COR-L47 (cell line): ENCODE data around the gene SALL3.
"Not testable (repeated sequence)": the region's sequence is repeated elsewhere in the genome, so short reads cannot be mapped to it uniquely, and the experiment has no call there.

Experiments
- DNase-seq: peaks from one replicate; lab custom pipeline; 2025; lab: John Stamatoyannopoulos, UW

SALL3 gene

DNA sequence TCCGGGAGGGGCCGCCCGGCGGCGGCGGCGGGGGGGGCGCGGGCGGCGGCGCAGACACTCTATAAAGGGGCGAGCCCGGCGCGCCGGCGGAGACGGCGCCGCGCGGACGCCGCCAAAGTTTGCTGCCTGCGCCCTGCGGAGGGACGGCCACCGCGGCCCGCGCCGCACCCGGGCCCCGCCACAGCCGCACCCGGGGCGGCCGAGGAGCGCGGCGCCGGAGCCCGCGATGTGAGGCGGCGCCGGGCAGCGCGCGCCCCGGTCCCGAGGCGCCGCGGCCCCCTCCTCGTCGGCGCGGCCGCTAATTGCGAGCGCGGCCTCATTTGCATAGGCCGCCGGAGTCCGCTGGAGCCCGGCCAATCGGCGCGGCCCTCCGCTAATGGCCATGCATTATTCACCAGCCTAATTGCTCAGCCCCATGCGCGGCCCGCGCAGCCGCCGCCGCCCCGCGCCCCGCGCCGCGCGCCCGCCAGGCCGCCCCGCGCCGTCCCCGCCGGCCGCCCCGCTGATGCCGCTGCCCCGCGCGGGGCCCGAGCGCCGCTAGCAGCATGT is at the start of gene SALL3:
TSS of gene SALL3 (plus strand) at position 89 of the 549 bp plus-strand sequence. CDS start at position 546, 457 bp downstream.
- DNase-seq: peak; percentile 81

GRCh38 chr18:78932281-78932680 is 47.3 kb upstream of the SALL3 start:
- no peak for DNase-seq

- DNase-seq: no peak
Observed at GRCh38 chr18:78934003-78934402, 45.6 kb upstream of the SALL3 start.

DNA sequence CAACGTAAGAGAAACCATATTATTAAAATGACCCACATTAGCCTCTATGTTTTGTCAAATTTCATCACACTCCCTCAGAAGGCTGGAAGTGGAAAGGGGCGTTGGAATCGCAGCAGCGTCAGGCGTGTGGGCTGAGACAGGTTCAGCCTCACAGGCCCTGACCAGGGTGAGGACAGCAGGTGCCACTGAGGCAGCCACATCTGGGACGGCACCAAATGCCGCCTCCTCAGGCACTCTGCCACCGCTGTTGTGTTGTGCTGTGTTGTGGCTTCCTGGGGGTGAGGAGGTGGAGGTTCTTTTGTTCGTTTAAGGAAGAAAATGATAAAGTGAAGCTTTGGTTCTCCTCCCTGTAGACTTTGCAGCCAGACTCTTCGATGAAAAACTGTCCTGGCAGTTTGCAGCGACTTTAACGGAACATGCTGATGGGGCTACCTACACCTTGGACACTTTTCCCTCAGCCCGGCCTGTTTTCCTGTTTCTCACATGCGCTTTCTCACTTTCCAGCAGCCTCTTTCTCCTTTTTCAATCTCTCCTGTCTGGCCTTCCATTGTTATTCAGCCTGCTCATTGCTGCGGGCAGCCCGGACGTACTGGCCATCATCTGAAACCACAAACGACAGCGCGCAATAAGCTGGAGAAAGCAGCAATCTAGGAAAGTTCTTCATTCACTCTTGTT is 44.9 kb upstream of the SALL3 start:
- DNase-seq: no peak

DNA sequence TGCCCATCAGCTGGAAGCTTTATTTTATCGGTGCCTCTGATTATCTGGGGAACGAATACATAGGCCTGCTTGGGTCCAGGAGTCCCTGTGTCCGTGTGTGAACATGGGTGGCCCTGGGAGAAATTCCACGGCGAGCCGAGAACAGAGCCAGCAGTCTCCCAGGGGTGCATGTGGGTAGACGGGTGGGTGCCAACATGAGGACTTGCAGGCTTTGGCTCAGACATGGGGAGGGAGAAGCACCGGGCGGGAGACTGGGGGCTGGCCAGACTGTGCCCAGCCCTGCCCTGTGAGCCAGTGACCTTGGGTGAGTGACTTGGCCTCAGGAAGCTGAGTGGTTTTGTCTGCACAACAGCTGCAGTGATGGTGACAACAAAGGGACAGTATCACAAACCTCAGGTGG is 44.2 kb upstream of the SALL3 start:
- no peak for DNase-seq

DNA sequence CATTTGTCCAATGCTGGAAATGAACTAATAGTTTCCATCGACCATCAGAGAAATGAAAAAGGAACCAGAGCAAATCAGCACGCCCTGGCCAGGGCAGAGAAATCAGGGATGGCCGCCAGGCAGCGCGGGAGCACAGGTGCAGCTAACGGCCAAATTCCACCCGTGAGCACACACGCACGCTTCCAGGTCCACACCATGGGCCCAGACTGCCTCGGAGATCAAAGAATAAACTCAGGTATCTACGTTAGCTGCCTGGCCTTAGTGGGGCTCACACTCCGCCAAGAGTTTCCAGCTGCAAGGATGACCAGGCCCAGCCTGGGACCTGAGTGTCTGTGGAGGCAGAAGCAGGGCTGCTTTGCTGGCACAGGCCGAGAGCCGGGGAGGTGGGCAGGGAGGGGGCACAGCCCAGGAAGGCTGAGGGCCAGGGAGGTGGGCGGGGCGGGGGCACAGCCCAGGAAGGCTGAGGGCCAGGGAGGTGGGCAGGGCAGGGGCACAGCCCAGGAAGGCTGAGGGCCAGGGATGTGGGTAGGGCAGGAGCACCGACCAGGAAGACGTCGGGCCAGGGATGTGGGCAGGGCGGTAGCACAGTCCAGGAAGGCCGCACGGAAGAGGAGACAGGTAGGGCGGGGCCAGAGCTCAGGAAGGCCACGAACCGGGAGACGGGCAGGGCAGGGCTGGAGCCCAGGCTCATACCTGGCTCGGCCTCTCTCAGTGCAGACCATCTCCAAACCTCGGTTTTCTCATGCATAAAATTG is 43.2 kb upstream of the SALL3 start:
- no peak for DNase-seq

DNA sequence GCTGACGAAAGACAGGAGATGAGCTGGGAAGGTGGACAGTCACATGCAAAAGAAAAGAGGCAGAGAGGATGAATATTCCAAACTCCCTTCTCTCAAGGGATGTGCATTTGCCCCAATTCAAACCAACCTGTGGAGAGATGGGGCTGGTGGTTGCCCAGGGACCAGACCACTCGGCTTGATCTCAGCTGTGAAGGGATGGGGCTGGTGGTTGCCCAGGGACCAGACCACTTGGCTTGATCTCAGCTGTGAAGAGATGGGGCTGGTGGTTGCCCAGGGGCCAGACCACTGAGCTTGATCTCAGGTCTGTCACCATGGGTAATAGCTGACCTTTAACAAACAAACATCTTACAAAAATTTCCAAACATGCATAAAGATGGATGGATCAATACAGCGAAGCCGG is 42.5 kb upstream of the SALL3 start:
- no peak for DNase-seq

GRCh38 chr18:78939105-78939504 is 40.5 kb upstream of the SALL3 start:
- DNase-seq: no peak

- DNase-seq: no peak
Observed at GRCh38 chr18:78939734-78940494, 39.7 kb upstream of the SALL3 start.

DNA sequence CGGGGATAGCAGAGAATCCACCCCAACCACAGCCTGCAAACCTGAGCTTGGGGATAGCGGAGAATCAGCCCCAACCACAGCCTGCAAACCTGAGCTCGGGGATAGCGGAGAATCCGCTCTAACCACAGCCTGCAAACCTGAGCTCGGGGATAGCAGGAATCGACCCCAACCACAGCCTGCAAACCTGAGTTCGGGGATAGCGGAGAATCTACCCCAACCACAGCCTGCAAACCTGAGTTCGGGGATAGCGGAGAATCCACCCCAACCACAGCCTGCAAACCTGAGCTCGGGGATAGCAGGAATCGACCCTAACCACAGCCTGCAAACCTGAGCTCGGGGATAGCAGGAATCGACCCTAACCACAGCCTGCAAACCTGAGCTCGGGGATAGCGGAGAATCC is 37.4 kb upstream of the SALL3 start:
- DNase-seq: not testable (repeated sequence)

GRCh38 chr18:78945628-78946027 is 34.0 kb upstream of the SALL3 start:
- no peak for DNase-seq

DNA sequence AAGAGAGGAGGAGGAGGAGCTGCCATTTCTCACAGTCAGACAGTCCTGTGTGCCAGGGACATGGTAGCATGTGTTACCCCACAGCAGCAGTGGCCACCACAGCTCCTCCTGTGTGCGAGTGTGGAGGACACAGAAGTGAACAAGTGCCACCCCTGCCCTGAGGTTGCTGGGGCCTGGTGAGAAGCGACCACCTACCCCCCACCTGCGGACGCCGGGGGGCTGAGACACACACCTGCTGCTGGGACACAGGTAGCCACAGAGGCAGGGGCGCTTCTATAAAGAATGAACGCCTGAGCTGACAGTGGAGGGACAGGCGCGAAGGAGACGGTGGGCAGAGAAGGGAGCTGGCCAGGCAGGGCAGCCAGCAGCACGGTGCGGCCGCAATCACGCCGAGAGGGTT is 32.3 kb upstream of the SALL3 start:
- DNase-seq: no peak

GRCh38 chr18:78948221-78948620 is 31.4 kb upstream of the SALL3 start:
- DNase-seq: no peak

DNA sequence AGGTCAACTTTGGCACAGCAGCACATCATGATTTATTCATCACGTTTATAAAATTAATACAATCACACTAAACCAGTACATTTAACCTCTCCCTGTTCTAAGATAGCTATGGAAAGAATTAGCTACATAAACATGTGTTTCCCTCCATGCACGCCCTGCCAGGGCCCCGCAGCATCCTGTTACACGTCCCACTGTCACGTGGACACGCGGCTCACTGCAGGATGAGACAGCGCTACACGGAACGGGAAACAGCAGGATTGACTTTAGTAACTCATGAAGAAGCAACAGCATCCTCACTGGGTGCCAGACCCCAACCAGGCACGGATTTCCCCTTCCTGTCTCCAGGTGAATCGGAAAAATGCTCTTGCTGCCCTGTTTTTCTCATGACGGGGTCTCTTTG is 30.9 kb upstream of the SALL3 start:
- no peak for DNase-seq

DNA sequence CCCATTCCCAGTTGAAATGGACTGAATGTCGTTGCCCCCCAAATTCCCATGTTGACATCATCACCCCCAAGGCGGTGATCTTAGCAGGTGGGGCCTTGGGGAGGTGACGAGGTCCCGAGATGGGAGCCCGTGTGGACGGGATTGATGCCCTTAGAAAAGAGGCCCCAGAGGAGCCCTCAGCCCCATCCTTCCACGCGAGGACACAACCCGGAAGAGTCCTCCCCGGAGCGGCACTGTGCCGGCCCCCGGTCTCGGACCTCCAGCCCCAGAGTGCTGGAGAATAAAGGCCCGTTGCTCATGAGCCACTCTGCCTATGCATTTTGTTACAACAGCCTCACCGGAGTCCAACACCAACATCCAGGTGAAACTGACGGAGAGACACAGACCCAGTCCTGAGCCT is 30.4 kb upstream of the SALL3 start:
- no peak for DNase-seq

- DNase-seq: no peak
Observed at GRCh38 chr18:78950386-78950785, 29.2 kb upstream of the SALL3 start.

DNA sequence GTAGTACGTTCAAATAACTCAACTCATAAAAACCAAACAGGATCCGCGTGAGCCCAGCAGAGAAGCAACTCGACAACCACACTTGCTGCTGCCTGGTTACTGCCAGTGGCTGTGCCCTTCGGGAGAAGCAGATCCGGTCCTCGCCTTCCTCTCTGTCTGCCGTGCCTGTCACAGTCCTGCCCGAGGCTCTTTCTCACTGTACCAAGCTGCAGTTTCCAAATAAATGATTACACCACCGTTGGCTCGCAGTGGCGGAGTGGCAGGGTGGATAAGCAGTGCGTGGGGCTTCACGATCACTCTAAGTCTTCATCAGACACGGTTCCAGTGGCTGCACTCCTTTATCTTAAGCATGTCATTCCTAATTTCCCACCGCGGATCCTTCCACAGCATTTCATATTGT is 26.1 kb upstream of the SALL3 start:
- DNase-seq: no peak

DNA sequence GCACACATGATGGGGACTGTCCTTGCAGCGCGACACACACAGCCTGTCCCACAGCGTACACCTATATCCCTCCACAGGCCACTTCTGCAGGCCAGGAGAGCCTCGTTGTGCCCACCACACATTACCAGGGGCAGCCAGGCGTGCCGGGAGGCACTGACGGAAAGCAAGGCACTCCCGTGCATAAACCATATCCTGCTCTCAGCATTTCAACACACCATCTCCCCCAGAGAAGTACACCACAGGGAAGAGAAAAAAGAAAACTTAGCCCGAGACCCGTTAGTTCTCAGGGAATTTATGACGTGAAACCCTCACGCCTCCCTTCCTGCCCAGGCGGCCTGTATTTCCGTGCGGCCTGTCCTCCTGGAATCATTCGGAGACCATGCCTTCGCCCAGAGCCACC is 24.6 kb upstream of the SALL3 start:
- DNase-seq: no peak

DNA sequence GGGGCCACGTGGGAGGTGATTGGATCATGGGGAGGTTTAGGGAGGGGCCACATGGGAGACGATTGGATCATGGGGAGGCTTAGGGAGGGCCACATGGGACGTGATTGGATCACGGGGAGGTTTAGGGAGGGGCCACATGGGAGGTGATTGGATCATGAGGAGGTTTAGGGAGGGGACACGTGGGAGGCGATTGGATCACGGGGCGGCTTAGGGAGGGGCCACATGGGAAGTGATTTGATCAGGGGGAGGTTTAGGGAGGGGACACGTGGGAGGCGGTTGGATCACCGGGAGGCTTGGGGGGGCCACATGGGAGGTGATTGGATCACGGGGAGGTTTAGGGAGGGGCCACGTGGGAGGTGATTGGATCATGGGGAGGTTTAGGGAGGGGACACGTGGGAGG is 22.5 kb upstream of the SALL3 start:
- DNase-seq: no peak

DNA sequence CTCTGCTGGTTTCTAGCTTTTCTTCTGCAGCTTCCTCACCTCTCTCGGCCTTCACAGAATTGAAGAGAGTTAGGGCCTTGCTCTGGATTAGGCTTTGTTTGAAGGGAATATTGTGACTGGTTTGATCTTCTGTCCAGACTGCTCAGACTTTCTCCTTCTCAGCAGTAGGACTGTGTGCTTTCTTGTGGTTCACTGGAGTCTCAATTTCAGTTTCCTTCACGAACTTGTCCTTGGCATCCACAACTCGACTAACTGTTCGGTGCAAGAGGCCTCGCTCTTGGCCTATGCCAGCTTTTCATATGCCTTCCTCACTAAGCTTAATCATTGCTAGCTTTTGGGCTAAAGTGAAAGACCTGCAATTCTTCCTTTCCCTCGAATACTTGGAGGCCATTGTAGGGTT is 18.9 kb upstream of the SALL3 start:
- DNase-seq: no peak

DNA sequence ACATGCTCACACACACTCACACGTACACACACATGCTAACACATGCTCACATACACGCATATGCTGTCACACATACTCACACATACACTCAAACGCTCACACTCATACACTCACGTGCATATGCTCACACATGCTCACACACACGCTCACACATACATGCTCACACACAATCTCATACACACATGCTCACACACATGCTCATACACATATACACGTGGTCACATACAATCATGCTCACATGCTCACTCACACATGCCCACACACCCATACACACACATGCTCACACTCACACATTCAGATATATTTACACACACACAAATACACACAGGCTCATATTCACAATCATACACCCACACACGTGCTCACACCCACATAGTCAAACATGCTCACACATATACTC is 17.5 kb upstream of the SALL3 start:
- no peak for DNase-seq

GRCh38 chr18:78964727-78965126 is 14.9 kb upstream of the SALL3 start:
- DNase-seq: not testable (repeated sequence)

DNA sequence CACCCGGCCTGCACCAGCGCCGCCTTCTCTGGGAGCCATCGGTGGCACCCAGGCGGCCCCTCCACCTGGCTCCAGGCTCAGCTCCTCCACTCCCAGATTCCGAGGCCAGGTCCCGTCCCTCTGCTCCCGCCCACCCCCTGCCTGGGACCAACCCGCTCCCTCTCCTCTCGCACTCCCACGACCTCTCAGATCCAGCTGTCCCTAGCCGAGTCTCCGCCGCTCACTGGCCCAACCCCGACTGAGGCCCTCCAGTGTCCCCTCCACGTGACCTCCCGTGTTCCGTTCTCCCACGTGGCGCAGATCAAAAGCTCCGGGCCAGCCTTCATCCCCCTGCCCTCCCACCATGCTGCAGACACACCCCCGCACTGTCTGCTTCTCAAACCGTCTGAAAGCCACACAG is 14.4 kb upstream of the SALL3 start:
- no peak for DNase-seq
